ENCODE measurements around the gene PIAS4. TPM values are rescaled to one million over a fixed set of nuclear protein-coding genes. Genes with fewer than 3 reads are reported as not detected.

Gene PIAS4
- total and polyA plus RNA-seq, 9 of the 15 experiments (the other 6 are each of a cell fraction or from before 2014, with no cell fraction given), result 0.27 to 34.9 (median 14.4) TPM

DNA sequence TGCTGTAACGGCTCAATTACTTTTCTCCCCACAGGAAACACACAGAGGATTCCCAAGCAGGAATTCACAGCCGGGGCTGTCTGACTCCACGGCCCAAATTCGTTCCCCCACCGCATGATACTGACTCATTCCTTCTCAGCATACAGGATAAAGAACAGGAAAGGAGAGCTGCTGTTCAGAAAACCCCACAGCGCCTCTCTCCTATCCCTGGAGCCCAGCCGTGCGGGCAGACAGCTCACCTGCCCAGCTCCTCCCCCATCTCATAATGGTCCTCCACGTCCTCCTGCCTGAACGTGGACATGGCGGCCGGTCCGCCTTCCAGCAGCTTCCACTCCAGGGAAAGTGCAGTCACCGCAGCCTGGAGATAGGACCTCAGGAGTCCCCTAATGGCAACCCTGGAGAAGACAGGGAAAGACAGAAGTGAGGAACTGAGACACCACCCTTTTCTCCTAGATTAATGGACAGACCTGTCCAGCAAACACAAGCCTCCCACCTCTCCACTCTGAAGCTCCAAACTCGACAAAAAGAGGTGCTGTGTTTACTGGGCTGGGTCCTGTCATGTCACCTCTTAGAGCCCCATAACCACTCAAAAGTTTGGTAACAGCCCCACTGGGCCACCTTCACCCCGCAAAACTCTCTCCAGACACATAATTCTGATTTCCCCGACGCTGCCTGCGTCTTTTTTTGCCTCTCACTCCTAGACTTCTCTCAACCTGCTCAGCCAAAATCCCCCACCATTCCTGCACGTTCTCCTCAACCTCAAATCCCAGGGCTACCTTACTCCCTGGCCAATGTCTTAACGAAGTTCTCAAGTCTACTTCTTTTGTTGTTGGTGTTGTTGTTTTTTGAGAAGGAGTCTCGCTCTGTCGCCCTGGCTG lies 37.9 kb upstream of the PIAS4 start (continued):
- TF ChIP-seq ARID1B (IDR thresholded peaks at IDR 0.05) (no peak), TAL1 (IDR thresholded peaks at IDR 0.05) (no peak), ZNF77 (CRISPR knock-in tag; IDR thresholded peaks at IDR 0.05) (no peak), ZNF41 (CRISPR knock-in tag; conservative IDR thresholded peaks at IDR 0.05) (no peak), ATF7 (IDR thresholded peaks at IDR 0.05) (no peak), CBFB (CRISPR knock-in tag; IDR thresholded peaks at IDR 0.05) (no peak), NCOA4 (IDR thresholded peaks at IDR 0.05; ENCODE audit: partially characterized antibody) (no peak), SAP30 (IDR thresholded peaks at IDR 0.05; ENCODE audit: borderline replicate concordance, insufficient read depth, low read depth, low read length, poor library complexity, severe bottlenecking) (peak; percentile 23), ZNF324 (CRISPR knock-in tag; IDR thresholded peaks at IDR 0.05) (no peak), ILK (tag; IDR thresholded peaks at IDR 0.05; ENCODE audit: borderline replicate concordance, low read depth) (no peak), ZNF184 (CRISPR knock-in tag; IDR thresholded peaks at IDR 0.05) (no peak), ZNF311 (CRISPR knock-in tag; IDR thresholded peaks at IDR 0.05) (no peak), SMARCE1 (IDR thresholded peaks at IDR 0.05) (no peak), ARHGAP35 (IDR thresholded peaks at IDR 0.05; ENCODE audit: partially characterized antibody) (no peak), NELFE (IDR thresholded peaks at IDR 0.05; ENCODE audit: insufficient read depth, insufficient read length) (no peak), ZNF717 (CRISPR knock-in tag; IDR thresholded peaks at IDR 0.05) (no peak)
- TF ChIP-seq, protein P1, sequence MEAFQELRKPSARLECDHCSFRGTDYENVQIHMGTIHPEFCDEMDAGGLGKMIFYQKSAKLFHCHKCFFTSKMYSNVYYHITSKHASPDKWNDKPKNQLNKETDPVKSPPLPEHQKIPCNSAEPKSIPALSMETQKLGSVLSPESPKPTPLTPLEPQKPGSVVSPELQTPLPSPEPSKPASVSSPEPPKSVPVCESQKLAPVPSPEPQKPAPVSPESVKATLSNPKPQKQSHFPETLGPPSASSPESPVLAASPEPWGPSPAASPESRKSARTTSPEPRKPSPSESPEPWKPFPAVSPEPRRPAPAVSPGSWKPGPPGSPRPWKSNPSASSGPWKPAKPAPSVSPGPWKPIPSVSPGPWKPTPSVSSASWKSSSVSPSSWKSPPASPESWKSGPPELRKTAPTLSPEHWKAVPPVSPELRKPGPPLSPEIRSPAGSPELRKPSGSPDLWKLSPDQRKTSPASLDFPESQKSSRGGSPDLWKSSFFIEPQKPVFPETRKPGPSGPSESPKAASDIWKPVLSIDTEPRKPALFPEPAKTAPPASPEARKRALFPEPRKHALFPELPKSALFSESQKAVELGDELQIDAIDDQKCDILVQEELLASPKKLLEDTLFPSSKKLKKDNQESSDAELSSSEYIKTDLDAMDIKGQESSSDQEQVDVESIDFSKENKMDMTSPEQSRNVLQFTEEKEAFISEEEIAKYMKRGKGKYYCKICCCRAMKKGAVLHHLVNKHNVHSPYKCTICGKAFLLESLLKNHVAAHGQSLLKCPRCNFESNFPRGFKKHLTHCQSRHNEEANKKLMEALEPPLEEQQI (IDR thresholded peaks at IDR 0.05), result no peak
- TF ChIP-seq, protein P2, sequence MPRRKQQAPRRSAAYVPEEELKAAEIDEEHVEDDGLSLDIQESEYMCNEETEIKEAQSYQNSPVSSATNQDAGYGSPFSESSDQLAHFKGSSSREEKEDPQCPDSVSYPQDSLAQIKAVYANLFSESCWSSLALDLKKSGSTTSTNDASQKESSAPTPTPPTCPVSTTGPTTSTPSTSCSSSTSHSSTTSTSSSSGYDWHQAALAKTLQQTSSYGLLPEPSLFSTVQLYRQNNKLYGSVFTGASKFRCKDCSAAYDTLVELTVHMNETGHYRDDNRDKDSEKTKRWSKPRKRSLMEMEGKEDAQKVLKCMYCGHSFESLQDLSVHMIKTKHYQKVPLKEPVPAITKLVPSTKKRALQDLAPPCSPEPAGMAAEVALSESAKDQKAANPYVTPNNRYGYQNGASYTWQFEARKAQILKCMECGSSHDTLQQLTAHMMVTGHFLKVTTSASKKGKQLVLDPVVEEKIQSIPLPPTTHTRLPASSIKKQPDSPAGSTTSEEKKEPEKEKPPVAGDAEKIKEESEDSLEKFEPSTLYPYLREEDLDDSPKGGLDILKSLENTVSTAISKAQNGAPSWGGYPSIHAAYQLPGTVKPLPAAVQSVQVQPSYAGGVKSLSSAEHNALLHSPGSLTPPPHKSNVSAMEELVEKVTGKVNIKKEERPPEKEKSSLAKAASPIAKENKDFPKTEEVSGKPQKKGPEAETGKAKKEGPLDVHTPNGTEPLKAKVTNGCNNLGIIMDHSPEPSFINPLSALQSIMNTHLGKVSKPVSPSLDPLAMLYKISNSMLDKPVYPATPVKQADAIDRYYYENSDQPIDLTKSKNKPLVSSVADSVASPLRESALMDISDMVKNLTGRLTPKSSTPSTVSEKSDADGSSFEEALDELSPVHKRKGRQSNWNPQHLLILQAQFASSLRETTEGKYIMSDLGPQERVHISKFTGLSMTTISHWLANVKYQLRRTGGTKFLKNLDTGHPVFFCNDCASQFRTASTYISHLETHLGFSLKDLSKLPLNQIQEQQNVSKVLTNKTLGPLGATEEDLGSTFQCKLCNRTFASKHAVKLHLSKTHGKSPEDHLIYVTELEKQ (CRISPR knock-in tag; IDR thresholded peaks at IDR 0.05), result no peak
- TF ChIP-seq, protein P3, sequence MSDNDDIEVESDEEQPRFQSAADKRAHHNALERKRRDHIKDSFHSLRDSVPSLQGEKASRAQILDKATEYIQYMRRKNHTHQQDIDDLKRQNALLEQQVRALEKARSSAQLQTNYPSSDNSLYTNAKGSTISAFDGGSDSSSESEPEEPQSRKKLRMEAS (CRISPR knock-in tag; IDR thresholded peaks at IDR 0.05), result no peak
- TF ChIP-seq, protein P4, sequence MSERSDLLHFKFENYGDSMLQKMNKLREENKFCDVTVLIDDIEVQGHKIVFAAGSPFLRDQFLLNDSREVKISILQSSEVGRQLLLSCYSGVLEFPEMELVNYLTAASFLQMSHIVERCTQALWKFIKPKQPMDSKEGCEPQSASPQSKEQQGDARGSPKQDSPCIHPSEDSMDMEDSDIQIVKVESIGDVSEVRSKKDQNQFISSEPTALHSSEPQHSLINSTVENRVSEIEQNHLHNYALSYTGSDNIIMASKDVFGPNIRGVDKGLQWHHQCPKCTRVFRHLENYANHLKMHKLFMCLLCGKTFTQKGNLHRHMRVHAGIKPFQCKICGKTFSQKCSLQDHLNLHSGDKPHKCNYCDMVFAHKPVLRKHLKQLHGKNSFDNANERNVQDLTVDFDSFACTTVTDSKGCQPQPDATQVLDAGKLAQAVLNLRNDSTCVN (CRISPR knock-in tag; IDR thresholded peaks at IDR 0.05), result no peak
- TF ChIP-seq, protein P5, sequence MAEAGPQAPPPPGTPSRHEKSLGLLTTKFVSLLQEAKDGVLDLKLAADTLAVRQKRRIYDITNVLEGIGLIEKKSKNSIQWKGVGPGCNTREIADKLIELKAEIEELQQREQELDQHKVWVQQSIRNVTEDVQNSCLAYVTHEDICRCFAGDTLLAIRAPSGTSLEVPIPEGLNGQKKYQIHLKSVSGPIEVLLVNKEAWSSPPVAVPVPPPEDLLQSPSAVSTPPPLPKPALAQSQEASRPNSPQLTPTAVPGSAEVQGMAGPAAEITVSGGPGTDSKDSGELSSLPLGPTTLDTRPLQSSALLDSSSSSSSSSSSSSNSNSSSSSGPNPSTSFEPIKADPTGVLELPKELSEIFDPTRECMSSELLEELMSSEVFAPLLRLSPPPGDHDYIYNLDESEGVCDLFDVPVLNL (CRISPR knock-in tag; IDR thresholded peaks at IDR 0.05; ENCODE audit: low read depth), result no peak
